A549 (cell line): Measurements from ENCODE around the gene MLANA.

ENCODE experiments used
- BCL3 ChIP-seq: fragments of >200 bp; sonication (Bioruptor Twin); formaldehyde crosslinking; IDR thresholded peaks from 3 replicates; pipeline ENCODE4 v1.6.1; 2016
- BHLHE40 ChIP-seq: IDR thresholded peaks from 2 replicates; pipeline ENCODE4 v1.6.1; 2012; ENCODE audit warnings: low read depth, low read length, inconsistent platforms
- CBX8 ChIP-seq: fragments of 200-600 bp; sonication (generic); IDR thresholded peaks from 2 replicates; pipeline ENCODE4 v1.6.1; 2016
- CHD2 ChIP-seq: fragments of 150-350 bp; IDR thresholded peaks from 2 replicates; pipeline ENCODE4 v1.6.1; 2014; ENCODE audit warnings: low read length; ENCODE audit not compliant: partially characterized antibody
- CTCF ChIP-seq: fragments of >200 bp; sonication (Bioruptor Twin); formaldehyde crosslinking; IDR thresholded peaks from 3 replicates; pipeline ENCODE4 v1.5.1; 2016
- ELK1 ChIP-seq: fragments of 150-350 bp; IDR thresholded peaks from 2 replicates; pipeline ENCODE4 v1.6.1; 2014; ENCODE audit warnings: low read depth, mild to moderate bottlenecking, low read length
- EP300 ChIP-seq, 2 experiments: fragments of >200 bp; sonication (Bioruptor Twin); formaldehyde crosslinking; IDR thresholded peaks; 2 replicates in 1 of 2; 3 replicates in 1 of 2; pipeline ENCODE4 v1.6.1; 2016 to 2017
- GATA3 ChIP-seq: IDR thresholded peaks from 2 replicates; pipeline ENCODE4 v1.6.1; 2012; ENCODE audit warnings: borderline replicate concordance
- HOXB5 ChIP-seq: fragments of 250-450 bp; sonication (Bioruptor Pico); IDR thresholded peaks from 2 replicates; pipeline ENCODE4 v1.5.0; 2020; ENCODE audit warnings: mild to moderate bottlenecking, moderate library complexity
- PBX3 ChIP-seq: IDR thresholded peaks from 2 replicates; pipeline ENCODE4 v1.6.1; 2012
- POLR2A ChIP-seq: IDR thresholded peaks from 2 replicates; pipeline ENCODE4 v1.6.1; 2012; ENCODE audit warnings: mild to moderate bottlenecking, low read length
- RAD21 ChIP-seq, 2 experiments: fragments of >200 bp in 1 of 2; sonication (Bioruptor Twin) in 1 of 2; formaldehyde crosslinking in 1 of 2; IDR thresholded peaks in 1 of 2; conservative IDR thresholded peaks in 1 of 2; 2 replicates in 1 of 2; 3 replicates in 1 of 2; pipeline ENCODE4 v1.6.1; 2012 to 2018; ENCODE audit warnings: inconsistent platforms in 1 of 2
- REST ChIP-seq: fragments of 200-600 bp; sonication (generic); IDR thresholded peaks from 2 replicates; pipeline ENCODE4 v1.6.1; 2016; ENCODE audit warnings: antibody characterized with exemption, mild to moderate bottlenecking, moderate library complexity

GRCh38 chr9:5868235-5868634 lies 22.5 kb upstream of the MLANA start:
- TF ChIP-seq ELK1: no peak
- TF ChIP-seq CTCF: no peak
- TF ChIP-seq GATA3: no peak
- no peak for TF ChIP-seq BCL3
- TF ChIP-seq EP300 (IDR thresholded peaks at IDR 0.05): no peak
- no peak for TF ChIP-seq POLR2A
- TF ChIP-seq PBX3: no peak
- no peak for TF ChIP-seq RAD21 (conservative IDR thresholded peaks at IDR 0.05 in 1 of 2, IDR thresholded peaks at IDR 0.05 in 1 of 2)
- no peak for TF ChIP-seq HOXB5 (CRISPR knock-in tag)
- no peak for TF ChIP-seq REST
- TF ChIP-seq CBX8: no peak
- TF ChIP-seq CHD2: no peak
- TF ChIP-seq BHLHE40: no peak
